Ammon's horn (tissue), 1 donor: Measurements from ENCODE around the gene ST6GALNAC5.
A peak's percentile ranks its signal among the peaks of the same experiment; 100 is the strongest.

ENCODE experiments used
- DNase-seq: peaks from one replicate; pipeline ENCODE4 v3.0.0-alpha.2; 2016; ENCODE audit warnings: low spot score

The ST6GALNAC5 gene

DNA sequence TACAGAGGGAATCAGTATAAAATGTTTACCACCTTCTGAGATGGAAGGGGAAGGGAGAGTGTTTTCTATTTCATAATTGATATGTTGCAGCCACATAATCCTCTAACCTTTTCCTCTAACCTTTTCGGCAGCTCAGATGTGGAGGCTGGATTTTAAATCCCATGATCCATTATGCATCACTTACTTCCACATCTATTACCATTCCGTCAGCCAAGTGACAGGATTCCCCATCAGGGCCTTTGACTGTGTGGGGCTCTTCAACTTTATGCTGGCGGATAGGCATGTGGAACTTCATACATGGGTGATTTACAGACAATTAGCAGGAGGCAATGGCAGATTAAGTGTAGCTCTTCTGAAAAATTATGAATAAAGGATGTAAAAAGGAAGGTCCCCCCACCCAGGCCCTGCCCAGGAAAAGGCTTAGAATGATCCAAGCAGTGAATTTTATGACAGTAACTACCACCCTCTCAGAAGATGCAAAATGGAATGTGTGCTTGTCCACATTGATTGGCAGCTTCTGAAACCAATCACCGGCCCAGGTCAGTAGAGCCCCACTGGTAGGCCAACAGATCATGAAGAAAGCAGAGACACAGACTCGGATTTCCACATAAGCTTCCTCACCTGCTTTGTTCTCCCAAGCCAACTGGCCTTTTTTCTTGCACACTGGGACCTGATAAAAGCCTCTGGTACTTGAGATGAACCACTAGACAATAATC is 147.0 kb downstream of the ST6GALNAC5 start:
- DNase-seq, result no peak

DNA sequence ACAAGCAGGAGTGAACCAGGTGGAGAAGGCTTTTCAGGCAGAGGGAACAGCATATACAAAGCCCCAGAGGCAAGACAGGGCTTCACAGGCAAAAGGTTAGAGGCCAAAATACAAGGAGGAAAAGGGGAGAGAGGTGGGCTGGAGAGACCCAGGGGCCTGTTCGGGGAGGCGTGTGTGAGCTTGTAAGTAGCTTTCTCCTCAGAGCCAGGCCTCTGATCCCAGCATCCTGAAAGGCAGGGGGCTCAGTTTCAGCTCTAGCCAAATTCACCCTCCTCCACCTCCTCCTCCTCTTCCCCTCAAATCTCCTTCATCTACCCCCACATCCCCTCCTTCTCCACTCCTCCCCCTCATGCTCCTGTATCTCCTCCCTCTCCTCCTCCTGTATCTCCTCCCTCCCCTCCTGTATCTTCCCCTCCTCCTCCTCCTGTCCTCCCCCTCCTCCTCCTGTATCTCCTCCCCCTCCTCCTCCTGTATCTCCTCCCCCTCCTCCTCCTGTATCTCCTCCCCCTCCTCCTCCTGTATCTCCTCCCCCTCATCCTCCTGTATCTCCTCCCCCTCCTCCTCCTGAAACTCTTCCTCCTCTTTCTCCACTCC is 148.6 kb downstream of the ST6GALNAC5 start:
- no peak for DNase-seq

DNA sequence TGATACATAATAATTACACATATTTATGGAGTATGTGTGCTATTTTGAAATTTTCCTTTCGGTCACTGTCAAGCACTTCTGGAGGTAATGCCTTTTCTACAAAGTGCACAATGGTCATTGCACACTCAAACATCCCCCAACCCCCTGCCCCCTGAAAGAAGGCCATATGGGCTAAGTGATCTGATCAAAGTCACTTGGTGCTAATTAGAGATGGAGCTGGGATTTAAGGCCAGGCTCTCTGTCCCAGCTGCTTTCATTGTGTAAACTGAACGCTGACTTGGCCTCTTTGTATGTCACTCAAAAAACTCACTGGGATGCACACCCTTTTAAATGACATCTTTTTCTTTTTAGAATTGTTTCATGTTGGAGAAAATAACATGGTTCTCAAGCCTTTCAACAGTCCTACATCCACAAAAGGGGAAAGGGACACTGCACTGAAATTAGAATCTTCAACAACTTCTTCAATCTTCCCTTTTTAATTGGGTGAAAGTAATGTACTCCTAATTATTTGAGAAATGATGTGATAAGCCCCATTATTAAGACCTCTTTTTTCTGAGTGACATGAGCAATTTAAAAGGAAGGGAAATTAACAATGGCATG is 149.2 kb downstream of the ST6GALNAC5 start:
- DNase-seq, result no peak

DNA sequence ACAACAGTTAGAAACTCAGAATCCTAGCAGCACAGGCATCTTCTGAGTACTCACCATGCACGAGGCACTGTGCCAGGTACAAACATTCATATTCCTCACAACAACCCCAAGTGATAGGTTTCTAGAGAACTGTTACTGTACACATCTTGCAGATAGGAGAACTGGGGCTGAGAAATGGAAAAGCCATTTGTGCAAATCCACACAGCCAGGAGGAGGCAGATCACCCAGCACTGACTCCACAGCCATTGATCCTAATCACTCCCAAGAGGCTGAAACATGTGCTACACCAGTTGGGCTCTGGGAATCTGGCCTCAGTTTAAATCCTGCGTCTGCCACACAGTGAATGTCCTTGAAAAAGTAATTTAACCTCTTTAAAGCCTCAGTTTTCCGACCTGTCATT is 151.0 kb downstream of the ST6GALNAC5 start:
- peak; percentile 25 for DNase-seq

DNA sequence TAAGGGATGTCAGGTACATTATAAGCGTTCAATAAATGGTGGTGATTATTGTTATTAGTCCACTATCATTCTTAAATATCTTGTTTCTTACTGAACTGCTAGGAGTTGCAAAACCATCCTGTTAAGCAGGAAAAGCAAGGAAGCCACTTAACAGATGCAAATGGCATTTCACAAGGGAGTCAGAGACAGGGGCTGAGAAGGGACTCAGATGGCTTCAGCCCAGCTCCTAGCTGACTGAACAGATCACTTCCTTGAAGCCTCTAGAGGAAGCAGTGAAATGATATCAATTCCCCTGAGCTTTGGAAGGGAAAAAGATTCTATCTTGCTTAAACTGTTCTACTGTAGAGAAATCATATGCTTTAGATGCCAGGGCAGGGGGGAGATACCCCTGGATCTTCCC is 151.5 kb downstream of the ST6GALNAC5 start:
- no peak for DNase-seq

DNA sequence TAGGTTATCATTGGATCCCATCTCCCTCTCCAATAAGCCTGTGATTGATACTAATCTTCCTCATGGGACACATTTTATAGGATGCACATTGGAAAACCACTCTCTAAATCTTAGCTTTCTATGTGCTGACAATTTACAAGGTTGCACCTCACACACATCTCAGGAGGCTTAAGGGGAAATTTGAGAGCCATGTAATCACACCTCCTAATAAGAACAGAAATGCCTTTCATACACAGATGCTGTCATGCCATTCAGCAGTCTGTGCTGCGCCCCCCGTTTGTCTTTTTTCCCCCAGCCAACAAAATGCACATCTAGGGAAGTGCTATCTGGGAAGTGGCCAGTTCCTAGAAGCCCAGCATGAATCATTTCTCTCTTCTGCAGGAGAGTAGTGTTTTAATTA is 154.5 kb downstream of the ST6GALNAC5 start:
- no peak for DNase-seq

DNA sequence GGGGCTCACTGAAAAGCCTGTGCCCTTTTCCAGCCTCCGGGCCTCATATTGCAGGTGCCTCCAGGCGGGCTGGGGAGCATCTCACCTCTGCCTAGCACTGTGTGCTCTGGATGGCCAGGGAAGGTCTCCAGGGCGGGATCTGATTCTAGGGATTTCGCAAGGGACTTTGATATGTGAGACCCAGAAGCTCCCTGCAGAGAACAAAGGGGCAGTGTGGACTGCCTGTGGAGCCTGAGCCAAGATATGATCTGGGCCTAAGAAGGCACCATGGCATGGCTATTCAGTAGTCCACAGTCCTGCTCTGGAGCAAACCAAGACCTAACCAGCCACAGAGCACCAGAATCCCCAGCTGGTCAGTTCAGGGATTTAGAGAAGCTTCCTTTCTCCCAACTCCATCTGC is 157.2 kb downstream of the ST6GALNAC5 start:
- no peak for DNase-seq

DNA sequence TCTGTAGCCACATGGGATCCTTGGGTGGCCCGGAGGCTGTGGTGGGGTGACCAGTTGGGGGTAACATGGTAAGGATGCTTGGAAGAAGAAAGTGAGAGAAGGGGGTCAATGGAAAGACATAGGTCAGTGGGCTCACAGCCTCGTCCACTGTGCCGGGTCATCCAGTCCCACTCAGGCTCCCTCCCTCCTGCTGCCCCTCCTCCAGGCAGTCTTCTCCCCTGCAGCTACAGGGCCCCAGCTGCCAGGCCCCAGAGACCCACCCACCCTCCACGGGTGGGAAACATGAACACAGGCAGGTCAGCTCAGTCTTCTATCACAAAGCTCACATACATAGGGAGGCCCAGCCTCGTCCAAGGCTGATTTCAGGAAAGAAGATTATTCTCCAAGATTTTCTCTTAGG is 158.3 kb downstream of the ST6GALNAC5 start:
- no peak for DNase-seq

DNA sequence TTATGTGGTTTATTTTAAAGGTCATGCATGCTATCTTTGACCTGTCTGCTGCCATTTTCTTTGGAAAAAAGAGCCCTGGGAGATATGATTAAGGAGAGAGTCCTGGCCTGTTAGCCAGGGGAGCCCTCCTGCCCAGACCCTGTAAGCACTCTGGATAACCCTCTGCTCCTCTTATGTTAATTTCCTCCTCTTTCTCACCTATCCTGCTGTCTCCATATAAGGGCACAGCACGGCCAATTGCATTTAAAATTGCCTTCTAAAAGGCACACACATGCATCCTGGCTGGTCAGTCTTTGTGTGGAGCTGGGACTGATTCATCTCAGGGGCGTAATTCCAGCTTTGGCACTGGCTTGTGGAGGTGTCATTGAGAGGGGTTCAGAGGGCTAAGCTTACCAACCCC is 158.9 kb downstream of the ST6GALNAC5 start:
- no peak for DNase-seq

DNA sequence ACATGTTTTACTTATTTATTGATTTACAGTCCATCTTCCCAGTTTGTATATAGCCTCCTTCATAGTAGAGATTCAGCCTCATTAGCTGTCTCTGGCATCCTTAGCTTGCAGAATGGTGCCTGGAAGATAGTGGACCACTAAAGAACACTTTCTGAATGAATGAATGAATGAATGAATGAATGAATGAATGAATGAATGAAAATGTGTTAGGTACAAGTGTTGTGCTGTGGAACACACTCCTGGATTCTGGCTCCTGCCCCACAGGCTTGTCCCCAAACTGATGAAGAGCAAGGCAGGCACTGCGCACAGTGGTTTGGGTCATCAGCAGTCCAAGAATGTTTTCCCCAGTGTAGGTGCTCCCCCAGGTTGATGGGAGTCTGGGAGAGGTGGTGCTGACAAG is 159.4 kb downstream of the ST6GALNAC5 start:
- DNase-seq, result no peak

DNA sequence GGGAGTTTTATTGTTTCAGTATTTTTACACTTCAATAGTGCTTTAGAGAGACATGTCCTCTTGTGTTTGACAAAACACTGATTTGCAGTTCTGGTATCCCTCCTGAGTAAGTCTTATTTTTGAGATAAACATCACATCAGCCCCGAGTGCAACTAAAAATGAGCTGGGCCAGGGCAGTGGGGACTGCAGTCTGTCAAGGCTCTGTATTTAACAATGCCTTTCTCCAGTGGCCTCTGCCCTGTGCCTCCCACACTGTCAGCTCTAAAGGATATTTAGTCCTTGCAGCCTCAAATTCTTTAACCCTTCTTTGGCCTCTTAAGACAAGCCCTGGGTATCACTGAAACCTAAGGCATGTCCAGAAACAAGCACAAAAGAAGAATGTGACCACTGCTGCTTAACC is 160.6 kb downstream of the ST6GALNAC5 start:
- no peak for DNase-seq

DNA sequence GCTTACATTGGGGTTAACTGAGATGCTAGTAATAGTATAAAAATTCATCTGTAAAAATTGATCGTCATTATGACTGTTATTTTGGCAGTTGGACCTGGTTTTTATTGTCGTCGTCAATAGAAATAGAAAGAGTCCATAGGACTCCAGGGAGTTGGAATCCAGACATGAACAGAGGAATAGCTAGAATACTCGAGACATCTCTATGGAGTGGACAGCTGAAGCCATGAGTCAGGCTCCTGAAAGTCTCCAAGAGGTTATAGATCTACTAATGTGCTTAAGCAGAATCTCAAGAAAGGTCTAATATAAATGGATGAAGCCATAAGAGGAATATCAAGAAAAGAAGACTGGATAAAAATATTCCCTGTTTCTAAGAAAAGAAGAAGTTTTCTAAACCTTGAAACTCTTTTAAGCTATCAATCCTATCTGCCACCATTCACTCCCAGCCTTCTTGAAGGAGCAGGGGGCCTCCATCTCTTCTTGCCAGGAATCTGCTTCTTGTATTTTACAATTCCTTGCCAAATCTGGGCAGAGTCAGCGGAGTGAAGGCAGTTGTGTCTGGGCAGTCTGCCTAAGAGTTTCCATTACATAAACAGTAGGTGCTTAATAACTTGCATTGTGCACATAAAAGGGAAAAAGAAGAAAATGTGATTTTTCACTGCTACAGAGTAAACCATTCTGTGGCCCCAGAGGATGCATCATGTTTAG is 163.3 kb downstream of the ST6GALNAC5 start:
- DNase-seq, result no peak

DNA sequence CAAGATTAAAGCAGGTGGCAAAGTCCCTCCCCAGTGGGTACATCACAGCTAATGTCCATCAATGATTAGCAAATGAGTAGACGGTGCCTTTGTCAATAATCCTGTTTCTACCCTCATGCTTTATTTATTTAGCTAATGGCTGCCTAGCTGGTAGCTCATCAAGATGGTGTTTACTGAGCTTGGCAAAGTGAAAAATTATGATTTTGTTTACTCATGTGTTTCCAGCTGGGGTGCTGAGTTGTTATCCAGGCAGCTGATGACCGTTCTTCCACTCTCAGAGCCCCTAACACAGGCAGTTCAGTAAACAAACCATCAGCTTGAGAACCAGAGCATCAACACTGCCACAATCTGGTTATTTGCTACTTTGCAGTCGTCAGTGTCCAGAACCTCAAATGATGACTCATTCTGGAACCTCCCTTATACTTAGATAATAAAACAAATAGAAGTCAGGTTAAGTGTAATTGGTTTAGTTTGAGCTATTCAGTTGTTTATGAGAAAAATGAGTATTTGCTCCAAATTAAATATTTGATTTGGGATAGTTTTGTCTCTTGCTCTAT is 163.9 kb downstream of the ST6GALNAC5 start:
- no peak for DNase-seq

DNA sequence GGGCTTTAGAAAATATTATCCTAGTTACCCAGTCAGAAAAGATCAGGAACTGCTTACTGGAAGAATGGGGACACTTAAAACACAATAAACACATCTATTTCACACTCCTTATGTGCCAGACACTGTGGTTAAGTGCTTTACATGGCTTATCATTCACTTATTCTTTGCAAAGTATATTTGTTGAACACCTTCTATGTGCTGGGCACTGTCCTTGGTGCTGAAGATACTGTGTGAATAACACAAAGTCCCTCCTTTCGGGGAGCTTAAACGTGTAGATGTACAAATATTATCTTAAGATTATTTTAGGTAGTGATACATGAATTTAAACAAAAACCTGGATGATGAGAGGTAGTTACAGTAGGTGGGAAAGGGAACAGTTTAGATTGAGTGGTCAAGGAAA is 169.3 kb downstream of the ST6GALNAC5 start:
- no peak for DNase-seq

DNA sequence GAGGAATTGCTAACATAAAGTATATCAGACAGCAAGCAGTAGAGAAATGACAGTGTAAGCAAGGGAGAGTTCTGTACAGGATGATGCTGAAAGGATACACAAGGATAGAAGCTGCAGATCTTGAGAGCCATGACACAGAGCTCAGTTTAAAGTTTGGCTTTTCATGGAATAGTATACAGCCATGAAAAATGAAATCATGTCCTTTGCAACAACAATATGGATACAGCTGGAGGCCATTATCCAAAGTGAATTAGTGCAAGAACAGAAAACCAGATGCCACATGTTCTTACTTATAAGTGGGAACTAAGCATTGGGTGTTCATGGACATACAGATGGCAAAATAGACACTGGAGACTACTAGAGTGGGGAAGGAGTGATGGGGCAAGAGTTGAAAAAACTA is 169.8 kb downstream of the ST6GALNAC5 start:
- no peak for DNase-seq

DNA sequence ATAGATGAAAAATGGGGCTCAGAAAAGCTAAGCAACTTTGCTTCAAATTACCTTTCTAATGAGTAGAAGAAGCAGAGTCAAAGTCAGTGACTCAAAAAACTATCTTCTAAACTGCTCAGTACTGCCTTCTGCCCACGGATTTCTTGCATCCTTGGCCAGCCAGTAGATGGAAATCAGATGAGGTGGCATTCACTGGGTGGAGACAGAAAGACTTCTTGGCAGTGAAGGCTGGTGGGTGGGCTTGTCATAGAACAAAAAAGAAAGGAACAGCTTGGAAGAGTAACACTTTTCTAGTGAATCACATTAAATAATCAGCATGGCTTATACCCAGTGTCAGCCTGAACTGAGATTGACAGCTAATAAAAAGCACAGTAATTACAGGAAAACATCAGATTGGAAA is 170.7 kb downstream of the ST6GALNAC5 start:
- peak; percentile 42 for DNase-seq

DNA sequence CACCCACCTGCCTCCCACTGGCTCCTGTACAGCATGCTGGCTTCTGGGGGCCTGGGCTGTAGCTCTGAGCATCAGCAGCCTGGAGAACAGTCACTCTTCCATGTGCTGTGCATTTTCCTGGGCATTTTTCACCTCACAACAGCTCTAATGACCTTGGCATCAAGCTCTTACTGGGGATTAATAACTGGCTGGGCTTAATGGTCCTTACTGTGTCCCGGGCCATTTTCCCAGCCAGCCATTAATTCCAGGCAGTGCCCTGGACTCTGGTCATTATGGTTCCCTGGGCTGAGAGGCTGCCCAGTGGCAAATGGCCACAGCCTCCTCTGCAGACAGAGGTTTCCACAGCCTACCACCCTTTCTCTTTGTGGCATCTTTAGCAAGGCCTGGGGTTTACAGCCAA is 171.8 kb downstream of the ST6GALNAC5 start:
- DNase-seq, result no peak

DNA sequence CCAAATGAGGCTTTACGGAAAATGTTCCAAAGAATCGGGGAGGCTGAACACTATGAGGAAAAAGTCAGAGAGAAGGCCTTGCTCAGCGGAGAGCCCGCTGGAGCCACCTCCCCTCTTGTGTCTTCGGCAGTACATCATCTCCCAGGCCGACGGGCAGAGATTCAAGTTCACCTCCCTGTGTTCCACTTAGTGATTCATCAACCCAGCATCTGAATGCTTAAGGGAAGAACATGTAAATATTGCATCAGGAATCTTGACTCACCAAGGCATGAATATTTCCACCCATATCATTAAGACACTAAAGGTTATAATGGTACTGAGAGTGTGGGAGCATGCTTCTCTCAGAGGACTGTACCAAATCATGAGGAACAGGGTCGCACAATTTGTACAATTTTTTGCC is 172.5 kb downstream of the ST6GALNAC5 start:
- peak; percentile 61 for DNase-seq

DNA sequence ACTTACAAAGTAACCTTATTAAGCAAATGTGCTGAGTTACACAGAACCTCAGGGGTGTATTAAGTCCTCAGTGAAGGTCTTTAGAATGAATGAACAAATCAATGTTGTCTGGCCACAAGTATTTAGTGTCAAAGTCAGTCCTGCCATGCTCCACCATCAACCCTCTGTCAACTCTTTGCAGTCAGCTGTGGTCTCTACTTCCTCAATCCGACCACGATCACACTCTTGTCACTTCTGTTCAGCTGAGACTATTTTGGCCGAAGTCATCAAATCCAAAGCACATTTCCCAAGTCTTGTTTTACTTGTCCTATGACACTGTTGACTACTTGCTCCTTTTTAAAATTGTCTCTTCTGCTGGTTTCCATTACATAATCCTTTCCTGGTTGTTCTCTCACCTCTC is 173.5 kb downstream of the ST6GALNAC5 start:
- no peak for DNase-seq

DNA sequence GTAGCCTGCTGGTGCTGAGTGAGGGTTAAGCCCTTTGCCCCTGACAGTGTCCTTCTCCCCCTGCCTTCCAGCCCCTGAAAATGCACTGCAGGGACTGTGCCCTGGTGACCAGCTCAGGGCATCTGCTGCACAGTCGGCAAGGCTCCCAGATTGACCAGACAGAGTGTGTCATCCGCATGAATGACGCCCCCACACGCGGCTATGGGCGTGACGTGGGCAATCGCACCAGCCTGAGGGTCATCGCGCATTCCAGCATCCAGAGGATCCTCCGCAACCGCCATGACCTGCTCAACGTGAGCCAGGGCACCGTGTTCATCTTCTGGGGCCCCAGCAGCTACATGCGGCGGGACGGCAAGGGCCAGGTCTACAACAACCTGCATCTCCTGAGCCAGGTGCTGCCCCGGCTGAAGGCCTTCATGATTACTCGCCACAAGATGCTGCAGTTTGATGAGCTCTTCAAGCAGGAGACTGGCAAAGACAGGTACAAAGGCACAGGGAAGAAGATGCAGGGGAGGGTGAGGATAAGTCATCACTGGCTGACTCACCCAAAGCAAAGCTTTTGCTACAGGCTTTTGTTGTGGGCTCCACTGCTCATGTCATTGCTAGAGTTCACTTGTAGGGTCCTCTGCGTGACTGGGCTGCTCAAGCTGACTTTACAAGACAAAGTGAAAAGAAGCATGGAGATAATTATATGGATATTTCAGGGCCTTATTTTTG is 177.0 kb downstream of the ST6GALNAC5 start:
- DNase-seq, result no peak

DNA sequence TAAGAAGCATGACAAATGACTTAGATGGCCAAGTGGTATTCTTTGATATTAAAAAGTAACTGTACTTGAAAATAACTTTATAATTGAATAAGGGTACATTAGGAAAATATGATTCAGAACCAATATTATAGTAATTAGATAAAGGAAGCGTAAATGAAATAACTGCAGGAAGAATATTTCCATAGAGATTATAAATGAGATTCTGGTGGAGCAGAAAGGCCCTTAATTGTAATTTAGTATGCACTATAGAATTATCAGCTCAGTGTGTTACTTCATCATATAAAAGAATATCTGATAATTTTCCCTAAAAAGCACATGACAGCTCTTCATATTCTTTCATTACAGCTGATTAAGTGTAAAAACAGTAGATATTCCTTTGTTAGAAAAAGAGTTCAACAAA is 180.3 kb downstream of the ST6GALNAC5 start:
- DNase-seq, result no peak

DNA sequence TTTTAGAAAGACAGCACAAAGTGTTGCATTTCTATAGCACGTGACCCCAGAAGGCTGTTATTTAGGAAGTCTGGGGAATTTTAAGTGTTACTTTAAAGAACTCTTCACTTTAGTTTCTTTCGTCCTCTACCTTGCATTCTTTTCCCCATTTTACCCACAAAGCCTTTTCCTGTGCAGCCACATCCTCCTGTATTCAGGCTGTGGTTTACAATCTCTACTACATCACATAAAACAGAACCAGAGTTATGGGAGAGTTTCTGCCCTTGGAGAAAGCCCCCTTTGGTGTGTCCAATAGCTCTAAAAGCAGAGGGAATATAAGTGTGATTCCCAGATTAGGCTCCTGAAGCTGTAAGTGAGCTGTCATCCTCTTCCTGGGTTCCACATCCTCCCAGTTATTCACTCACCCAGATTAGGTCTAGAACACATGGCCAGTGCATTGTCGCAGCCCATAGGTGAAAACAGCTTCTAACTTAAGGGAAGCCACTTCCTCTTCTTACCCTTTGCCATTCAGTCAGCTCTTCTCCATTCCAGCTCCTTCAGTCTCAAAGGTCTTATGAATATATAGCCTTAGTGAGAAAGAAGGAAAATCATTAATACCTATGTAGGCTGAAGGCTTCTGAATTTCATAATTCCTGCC is 180.8 kb downstream of the ST6GALNAC5 start:
- DNase-seq, result no peak
